ENCODE data around the gene TMEM81. TPM values are rescaled to one million over a fixed set of nuclear protein-coding genes. Genes with fewer than 3 reads are reported as not detected.

The TMEM81 gene, protein sequence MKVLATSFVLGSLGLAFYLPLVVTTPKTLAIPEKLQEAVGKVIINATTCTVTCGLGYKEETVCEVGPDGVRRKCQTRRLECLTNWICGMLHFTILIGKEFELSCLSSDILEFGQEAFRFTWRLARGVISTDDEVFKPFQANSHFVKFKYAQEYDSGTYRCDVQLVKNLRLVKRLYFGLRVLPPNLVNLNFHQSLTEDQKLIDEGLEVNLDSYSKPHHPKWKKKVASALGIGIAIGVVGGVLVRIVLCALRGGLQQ
- 1 to 10 TPM; 8.8 to 8.9 TPM for total RNA-seq
- polyA plus RNA-seq, result 1 to 10 TPM; 1.0 to 1.5 TPM

DNA sequence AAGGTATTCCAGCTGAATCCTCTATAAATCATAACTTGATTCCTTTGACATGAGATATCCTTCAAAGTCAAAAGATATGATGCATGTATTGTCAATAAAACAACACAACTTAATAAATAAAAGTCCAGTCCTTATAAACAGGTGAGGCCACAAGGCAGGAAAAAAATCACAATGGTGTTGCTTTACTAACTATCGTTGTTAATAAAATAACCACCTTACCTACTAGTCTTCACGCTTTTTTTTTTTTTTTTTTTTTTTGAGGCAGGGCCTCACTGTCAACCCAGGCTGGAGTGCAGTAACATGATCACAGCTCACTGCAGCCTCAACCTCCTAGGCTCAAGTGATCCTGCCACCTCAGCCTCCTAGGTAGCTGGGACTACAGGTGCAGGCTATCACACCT is at the start of gene TMEM81:
Gene TMEM81, minus strand, starts transcription at position 101 of the 400 bp plus-strand sequence. CDS start 140 bp downstream, outside the sequence.
- H3K4me3 ChIP-seq (ENCODE audit: low read length in 2 of 2), result no peak within 1 kb of the TSS
- H3K4me3 Mint-ChIP-seq, result no peak within 1 kb of the TSS
- H3K36me3 ChIP-seq (ENCODE audit: insufficient read depth, low read length), result peaks cover 24% of the 10 kb centered on the region
- peak within 1 kb of the TSS in 2 of 7 donors; percentile 12 to 13 for H3K27ac Mint-ChIP-seq
- peaks cover 46 to 48% of the 10 kb centered on the region in 2 donors for H3K36me3 Mint-ChIP-seq
- H3K27ac ChIP-seq (ENCODE audit: low read depth, low read length), result no peak within 1 kb of the TSS
- H3K27me3 Mint-ChIP-seq, result no peaks in the 10 kb centered on the region
- H3K4me1 ChIP-seq (ENCODE audit: insufficient read depth, low read length), result no peaks in the 10 kb centered on the region
- H3K9me3 ChIP-seq (ENCODE audit: control insufficient read depth in 1 of 2, low read length in 2 of 2), result no peaks in the 10 kb centered on the region
- no peaks in the 10 kb centered on the region for H3K9me3 Mint-ChIP-seq
- ChIA-PET POLR2A (ENCODE audit: partially characterized antibody) (no interaction called here), CTCF (ENCODE audit: partially characterized antibody) (interaction anchor here (0.6 kb wide), 1 partner anchor 168 kb away, joined by 4 read pairs; no protein-coding TSS in a partner anchor)
- intact Hi-C loops (cut with micrococcal nuclease), result no loop called here
- no peak for DNase-seq
- peaks cover 0 to 2% (median 0%) of the 10 kb centered on the region in 4 donors for H3K4me1 Mint-ChIP-seq
- H3K27me3 ChIP-seq (ENCODE audit: insufficient read depth, low read length), result no peaks in the 10 kb centered on the region

DNA sequence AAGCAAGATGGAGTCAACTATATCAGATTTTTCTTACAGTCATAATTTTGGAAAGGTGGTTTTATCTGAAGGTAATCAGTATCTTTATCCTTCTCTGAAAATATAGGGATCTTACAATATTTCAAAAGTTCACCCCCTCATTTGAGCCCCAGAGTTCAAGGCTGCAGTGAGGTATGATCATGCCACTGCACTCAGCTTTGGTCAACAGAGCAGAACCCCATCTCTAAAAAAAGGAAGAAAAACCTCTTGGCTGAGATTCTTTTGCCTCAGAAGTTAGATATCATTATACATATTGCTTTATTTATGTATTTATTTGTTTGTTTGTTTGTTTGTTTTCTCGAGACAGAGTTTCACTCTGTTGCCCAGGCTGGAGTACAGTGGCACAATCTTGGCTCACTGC is 49.0 kb upstream of the TMEM81 start:
- intact Hi-C loops (cut with micrococcal nuclease), result no loop called here
- H3K36me3 ChIP-seq (ENCODE audit: insufficient read depth, low read length), result no peaks in the 10 kb centered on the region
- Mint-ChIP-seq H3K27ac (no peak overlapping the region), H3K4me1 (no peaks in the 10 kb centered on the region), H3K36me3 (no peaks in the 10 kb centered on the region), H3K27me3 (no peaks in the 10 kb centered on the region), H3K9me3 (no peaks in the 10 kb centered on the region), H3K4me3 (no peak overlapping the region)
- H3K27me3 ChIP-seq (ENCODE audit: insufficient read depth, low read length), result no peaks in the 10 kb centered on the region
- H3K27ac ChIP-seq (ENCODE audit: low read depth, low read length), result no peak overlapping the region
- CTCF ChIA-PET (ENCODE audit: partially characterized antibody), result interaction anchor here (0.9 kb wide), 1 partner anchor 8 kb away, joined by 4 read pairs; no protein-coding TSS in a partner anchor
- H3K4me1 ChIP-seq (ENCODE audit: insufficient read depth, low read length), result no peaks in the 10 kb centered on the region
- POLR2A ChIA-PET (ENCODE audit: partially characterized antibody), result no interaction called here
- H3K9me3 ChIP-seq (ENCODE audit: control insufficient read depth in 1 of 2, low read length in 2 of 2), result no peaks in the 10 kb centered on the region
- no peak overlapping the region for H3K4me3 ChIP-seq (ENCODE audit: low read length in 2 of 2)
- DNase-seq, result no peak

DNA sequence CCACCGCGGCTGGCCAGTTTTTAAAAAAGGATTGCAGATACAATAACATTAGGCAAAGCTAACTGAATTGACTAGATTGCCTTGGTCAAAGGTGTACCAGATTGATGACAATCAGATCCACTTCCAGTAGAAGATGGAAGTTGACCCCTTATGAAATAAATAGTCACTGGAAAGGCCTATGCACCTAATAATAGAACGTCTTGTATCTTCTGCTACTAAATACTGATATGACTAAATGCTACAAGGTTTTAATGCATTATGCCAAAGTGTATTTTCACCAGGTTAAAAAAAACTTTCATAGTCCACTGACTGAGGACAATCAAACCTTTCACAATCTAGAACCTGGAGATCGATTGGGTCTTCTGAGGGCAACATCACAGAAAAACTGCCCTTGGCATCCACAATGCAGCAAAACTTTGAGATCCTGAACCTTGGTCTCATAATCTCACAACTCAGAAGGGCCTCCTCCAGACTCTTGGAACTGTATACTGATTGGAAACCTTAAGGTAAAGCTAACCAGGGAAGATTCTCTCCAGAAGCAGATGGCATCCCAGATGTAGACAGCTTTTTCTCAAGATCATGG is 45.3 kb upstream of the TMEM81 start:
- H3K36me3 Mint-ChIP-seq, result no peaks in the 10 kb centered on the region
- no peaks in the 10 kb centered on the region for H3K4me1 Mint-ChIP-seq
- Histone ChIP-seq H3K27me3 (ENCODE audit: insufficient read depth, low read length) (no peaks in the 10 kb centered on the region), H3K9me3 (ENCODE audit: control insufficient read depth in 1 of 2, low read length in 2 of 2) (no peaks in the 10 kb centered on the region), H3K4me1 (ENCODE audit: insufficient read depth, low read length) (no peaks in the 10 kb centered on the region), H3K4me3 (ENCODE audit: low read length in 2 of 2) (no peak overlapping the region), H3K27ac (ENCODE audit: low read depth, low read length) (no peak overlapping the region), H3K36me3 (ENCODE audit: insufficient read depth, low read length) (no peaks in the 10 kb centered on the region)
- ChIA-PET CTCF (ENCODE audit: partially characterized antibody) (interaction anchor here (3.9 kb wide), 1 partner anchor 12 kb away, joined by 14 read pairs; no protein-coding TSS in a partner anchor), POLR2A (ENCODE audit: partially characterized antibody) (no interaction called here)
- no peaks in the 10 kb centered on the region for H3K9me3 Mint-ChIP-seq
- H3K27ac Mint-ChIP-seq, result no peak overlapping the region
- no peaks in the 10 kb centered on the region for H3K27me3 Mint-ChIP-seq
- no peak overlapping the region for H3K4me3 Mint-ChIP-seq
- no peak for DNase-seq
- intact Hi-C loops (cut with micrococcal nuclease), result loop anchor here (10.0 kb wide), 1 partner anchor 1425 kb away; no protein-coding TSS in a partner anchor

DNA sequence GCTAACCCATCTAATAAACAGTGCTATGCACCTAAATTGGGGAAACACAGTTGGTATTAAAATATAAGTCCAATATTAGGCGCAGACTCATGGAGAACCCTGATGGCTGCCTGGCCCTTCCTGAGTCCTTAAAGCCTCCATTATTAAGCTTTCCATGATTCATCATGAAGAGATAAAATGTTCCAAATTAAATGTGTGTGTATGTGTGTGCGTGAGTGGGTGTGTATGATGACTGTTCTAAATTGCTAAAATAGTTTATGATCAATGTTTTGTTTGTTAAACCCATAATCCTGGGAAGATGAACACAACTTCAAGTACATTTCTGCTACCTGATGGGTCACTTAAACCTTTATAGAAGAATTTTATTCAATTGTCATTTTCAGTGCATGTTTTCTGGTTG is 43.8 kb upstream of the TMEM81 start:
- Histone ChIP-seq H3K36me3 (ENCODE audit: insufficient read depth, low read length) (no peaks in the 10 kb centered on the region), H3K27ac (ENCODE audit: low read depth, low read length) (no peak overlapping the region), H3K4me1 (ENCODE audit: insufficient read depth, low read length) (peaks cover under 1% of the 10 kb centered on the region), H3K27me3 (ENCODE audit: insufficient read depth, low read length) (no peaks in the 10 kb centered on the region), H3K4me3 (ENCODE audit: low read length in 2 of 2) (no peak overlapping the region), H3K9me3 (ENCODE audit: control insufficient read depth in 1 of 2, low read length in 2 of 2) (no peaks in the 10 kb centered on the region)
- Mint-ChIP-seq H3K27ac (no peak overlapping the region), H3K4me1 (peaks cover 0 to 5% (median under 1%) of the 10 kb centered on the region in 4 donors), H3K4me3 (no peak overlapping the region), H3K27me3 (no peaks in the 10 kb centered on the region), H3K9me3 (no peaks in the 10 kb centered on the region), H3K36me3 (no peaks in the 10 kb centered on the region)
- POLR2A ChIA-PET (ENCODE audit: partially characterized antibody), result no interaction called here
- intact Hi-C loops (cut with micrococcal nuclease), result loop anchor here (10.0 kb wide), 1 partner anchor 1427 kb away; no protein-coding TSS in a partner anchor
- no peak for DNase-seq
- CTCF ChIA-PET (ENCODE audit: partially characterized antibody), result no interaction called here

DNA sequence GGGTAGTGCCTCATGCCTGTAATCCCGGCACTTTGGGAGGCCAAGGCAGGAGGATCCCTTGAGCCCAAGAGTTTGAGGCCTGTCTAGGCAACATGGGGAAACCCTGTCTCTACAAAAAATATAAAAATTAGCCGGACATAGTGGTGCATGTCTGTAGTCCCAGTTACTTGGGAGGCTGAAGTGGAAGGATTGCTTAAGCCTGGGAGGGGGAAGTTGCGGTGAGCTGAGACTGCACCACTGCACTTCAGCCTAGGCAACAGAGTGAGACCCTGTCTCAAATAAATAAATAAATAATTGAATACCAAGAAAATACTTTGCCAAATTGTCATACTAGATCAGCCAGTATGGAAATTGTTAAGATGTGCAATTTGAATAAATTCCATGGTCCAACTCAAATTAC is 43.4 kb upstream of the TMEM81 start:
- Histone ChIP-seq H3K9me3 (ENCODE audit: control insufficient read depth in 1 of 2, low read length in 2 of 2) (no peaks in the 10 kb centered on the region), H3K4me1 (ENCODE audit: insufficient read depth, low read length) (peaks cover 5% of the 10 kb centered on the region), H3K27me3 (ENCODE audit: insufficient read depth, low read length) (no peaks in the 10 kb centered on the region), H3K27ac (ENCODE audit: low read depth, low read length) (no peak overlapping the region), H3K4me3 (ENCODE audit: low read length in 2 of 2) (no peak overlapping the region), H3K36me3 (ENCODE audit: insufficient read depth, low read length) (no peaks in the 10 kb centered on the region)
- Mint-ChIP-seq H3K9me3 (no peaks in the 10 kb centered on the region), H3K27ac (no peak overlapping the region), H3K27me3 (no peaks in the 10 kb centered on the region), H3K4me1 (peaks cover under 1 to 9% (median 4%) of the 10 kb centered on the region in 4 donors), H3K36me3 (no peaks in the 10 kb centered on the region), H3K4me3 (no peak overlapping the region)
- ChIA-PET CTCF (ENCODE audit: partially characterized antibody) (no interaction called here), POLR2A (ENCODE audit: partially characterized antibody) (no interaction called here)
- DNase-seq, result no peak
- intact Hi-C loops (cut with micrococcal nuclease), result loop anchor here (10.0 kb wide), 1 partner anchor 1427 kb away; no protein-coding TSS in a partner anchor

DNA sequence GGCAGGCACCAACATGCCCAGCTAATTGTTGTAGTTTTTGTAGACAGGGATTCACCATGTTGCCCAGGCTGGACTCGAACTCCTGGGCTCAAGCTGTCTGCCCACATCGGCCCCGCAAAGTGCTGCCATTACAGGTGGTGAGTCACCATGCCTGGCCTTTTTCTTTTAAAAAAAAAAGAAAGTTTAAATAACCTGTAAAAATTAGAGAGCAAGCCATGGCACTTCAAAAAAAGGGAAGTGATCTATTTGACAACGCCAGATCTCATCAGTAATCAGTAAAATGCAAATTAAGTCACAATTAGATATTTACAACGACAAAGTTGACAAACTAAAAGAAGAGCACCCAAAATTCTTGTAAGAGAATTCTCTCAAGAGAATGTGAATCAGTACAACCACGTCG is 40.5 kb upstream of the TMEM81 start:
- Histone ChIP-seq H3K4me3 (ENCODE audit: low read length in 2 of 2) (no peak overlapping the region), H3K4me1 (ENCODE audit: insufficient read depth, low read length) (peaks cover 23% of the 10 kb centered on the region), H3K36me3 (ENCODE audit: insufficient read depth, low read length) (no peaks in the 10 kb centered on the region), H3K27me3 (ENCODE audit: insufficient read depth, low read length) (no peaks in the 10 kb centered on the region), H3K27ac (ENCODE audit: low read depth, low read length) (no peak overlapping the region), H3K9me3 (ENCODE audit: control insufficient read depth in 1 of 2, low read length in 2 of 2) (no peaks in the 10 kb centered on the region)
- no peak for DNase-seq
- no peak overlapping the region for H3K27ac Mint-ChIP-seq
- no peaks in the 10 kb centered on the region for H3K27me3 Mint-ChIP-seq
- ChIA-PET POLR2A (ENCODE audit: partially characterized antibody) (no interaction called here), CTCF (ENCODE audit: partially characterized antibody) (interaction anchor here (5.3 kb wide), 1 partner anchor 132 kb away, joined by 36 read pairs; no protein-coding TSS in a partner anchor)
- intact Hi-C loops (cut with micrococcal nuclease), result loop anchor here (5.0 to 10.0 kb wide), 3 partner anchors 103 to 1430 kb away; partner anchors contain the start of genes TMCC2, ZBED6 and ZC3H11A
- peaks cover 0 to 3% (median 0%) of the 10 kb centered on the region in 8 donors for H3K9me3 Mint-ChIP-seq
- H3K4me3 Mint-ChIP-seq, result no peak overlapping the region
- H3K36me3 Mint-ChIP-seq, result peaks cover 4 to 17% of the 10 kb centered on the region in 2 donors
- peaks cover 21 to 39% (median 28%) of the 10 kb centered on the region in 4 donors for H3K4me1 Mint-ChIP-seq

DNA sequence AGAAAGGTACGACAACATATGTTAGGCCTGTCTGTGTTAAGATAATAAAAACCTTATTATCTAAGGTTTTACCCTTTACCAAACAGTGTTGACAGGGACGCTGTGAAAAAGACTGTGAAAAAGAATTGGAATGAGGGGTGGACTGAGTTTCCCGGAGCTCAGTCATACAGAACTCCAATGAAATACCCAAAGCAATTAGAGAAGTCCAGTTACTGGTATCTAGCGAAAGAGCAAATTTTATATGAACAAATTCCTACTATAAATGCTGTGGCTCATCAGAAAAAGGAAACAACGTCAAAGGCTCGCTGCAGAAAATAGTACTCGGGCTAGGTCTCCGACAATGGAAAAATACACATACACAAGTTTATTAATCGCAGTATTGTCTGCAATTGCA is 38.2 kb upstream of the TMEM81 start:
- Histone ChIP-seq H3K4me3 (ENCODE audit: low read length in 2 of 2) (peak overlapping the region; percentile 76 to 97), H3K4me1 (ENCODE audit: insufficient read depth, low read length) (peaks cover 41% of the 10 kb centered on the region), H3K27ac (ENCODE audit: low read depth, low read length) (peak overlapping the region; percentile 90), H3K27me3 (ENCODE audit: insufficient read depth, low read length) (no peaks in the 10 kb centered on the region), H3K36me3 (ENCODE audit: insufficient read depth, low read length) (peaks cover 3% of the 10 kb centered on the region), H3K9me3 (ENCODE audit: control insufficient read depth in 1 of 2, low read length in 2 of 2) (no peaks in the 10 kb centered on the region)
- DNase-seq, result no peak
- Mint-ChIP-seq H3K9me3 (peaks cover 0 to 4% (median 0%) of the 10 kb centered on the region in 8 donors), H3K36me3 (peaks cover 8 to 30% of the 10 kb centered on the region in 2 donors), H3K27me3 (no peaks in the 10 kb centered on the region), H3K27ac (peak overlapping the region; percentile 95 to 100 (median 100)), H3K4me3 (peak overlapping the region; percentile 92 to 99 (median 98)), H3K4me1 (peaks cover 31 to 57% (median 43%) of the 10 kb centered on the region in 4 donors)
- intact Hi-C loops (cut with micrococcal nuclease), result loop anchor here (1.0 to 10.0 kb wide), 10 partner anchors 19 to 1490 kb away; partner anchors contain the start of genes DSTYK, EIF2D, RAB29 and TMCC2
- ChIA-PET CTCF (ENCODE audit: partially characterized antibody) (interaction anchor here (1.0 to 5.7 kb wide), 6 partner anchors 20 to 506 kb away, joined by 3 to 53 read pairs (median 8); no protein-coding TSS in a partner anchor), POLR2A (ENCODE audit: partially characterized antibody) (interaction anchor here (0.7 to 3.6 kb wide), 8 partner anchors 9 to 652 kb away, joined by 3 to 25 read pairs (median 8); partner anchors contain the start of genes DSTYK, ELK4, MDM4 and TMCC2)
